AG09319 (cell line): ENCODE results near the gene POR.

Experiments used
- DNase-seq: peaks from one replicate; pipeline ENCODE4 v3.0.0-alpha.2; 2010; ENCODE audit warnings: low read depth; ENCODE audit errors: extremely low read depth
- CTCF ChIP-seq: IDR thresholded peaks from 2 replicates; pipeline ENCODE4 v1.5.1; 2011; ENCODE audit warnings: low read depth, mild to moderate bottlenecking, inconsistent platforms, low read length, moderate library complexity

Gene POR

GRCh38 chr7:75983471-75984129 is 68.6 kb downstream of the POR start:
- no peak for TF ChIP-seq CTCF
- DNase-seq = no peak

- DNase-seq = no peak
- TF ChIP-seq CTCF = no peak
Measured at GRCh38 chr7:75984130-75985008, 69.4 kb downstream of the POR start.

DNA sequence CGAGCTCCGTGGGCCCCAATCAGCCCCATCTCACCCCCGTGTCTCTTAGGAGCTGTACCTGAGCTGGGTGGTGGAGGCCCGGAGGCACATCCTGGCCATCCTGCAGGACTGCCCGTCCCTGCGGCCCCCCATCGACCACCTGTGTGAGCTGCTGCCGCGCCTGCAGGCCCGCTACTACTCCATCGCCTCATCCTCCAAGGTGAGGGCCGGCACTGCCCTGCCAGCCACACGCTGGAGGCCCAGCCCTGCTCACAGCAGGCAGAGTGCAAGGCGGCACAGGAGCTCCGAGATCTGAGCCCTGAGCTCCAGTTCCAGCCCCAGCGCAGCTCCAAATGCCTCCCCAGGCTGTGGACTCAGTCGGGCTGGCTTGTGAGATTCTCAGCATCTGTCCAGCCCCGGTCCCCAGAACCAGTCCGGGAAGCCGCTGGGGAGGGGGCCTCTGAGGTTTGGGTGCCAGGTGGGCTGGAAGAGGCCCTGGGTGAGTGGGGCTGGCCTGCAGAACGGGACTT is 70.1 kb downstream of the POR start:
- no peak for TF ChIP-seq CTCF
- DNase-seq = no peak

GRCh38 chr7:75985518-75986146 is 70.7 kb downstream of the POR start:
- no peak for DNase-seq
- TF ChIP-seq CTCF = no peak

DNA sequence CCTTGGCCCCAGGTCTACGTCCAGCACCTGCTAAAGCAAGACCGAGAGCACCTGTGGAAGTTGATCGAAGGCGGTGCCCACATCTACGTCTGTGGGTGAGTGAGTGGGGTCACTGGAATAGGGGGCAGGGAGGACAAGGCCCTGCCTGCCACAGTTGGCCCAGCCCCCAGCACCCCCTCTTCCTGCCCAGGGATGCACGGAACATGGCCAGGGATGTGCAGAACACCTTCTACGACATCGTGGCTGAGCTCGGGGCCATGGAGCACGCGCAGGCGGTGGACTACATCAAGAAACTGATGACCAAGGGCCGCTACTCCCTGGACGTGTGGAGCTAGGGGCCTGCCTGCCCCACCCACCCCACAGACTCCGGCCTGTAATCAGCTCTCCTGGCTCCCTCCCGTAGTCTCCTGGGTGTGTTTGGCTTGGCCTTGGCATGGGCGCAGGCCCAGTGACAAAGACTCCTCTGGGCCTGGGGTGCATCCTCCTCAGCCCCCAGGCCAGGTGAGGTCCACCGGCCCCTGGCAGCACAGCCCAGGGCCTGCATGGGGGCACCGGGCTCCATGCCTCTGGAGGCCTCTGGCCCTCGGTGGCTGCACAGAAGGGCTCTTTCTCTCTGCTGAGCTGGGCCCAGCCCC is 71.3 kb downstream of the POR start:
- TF ChIP-seq CTCF = no peak
- no peak for DNase-seq

DNA sequence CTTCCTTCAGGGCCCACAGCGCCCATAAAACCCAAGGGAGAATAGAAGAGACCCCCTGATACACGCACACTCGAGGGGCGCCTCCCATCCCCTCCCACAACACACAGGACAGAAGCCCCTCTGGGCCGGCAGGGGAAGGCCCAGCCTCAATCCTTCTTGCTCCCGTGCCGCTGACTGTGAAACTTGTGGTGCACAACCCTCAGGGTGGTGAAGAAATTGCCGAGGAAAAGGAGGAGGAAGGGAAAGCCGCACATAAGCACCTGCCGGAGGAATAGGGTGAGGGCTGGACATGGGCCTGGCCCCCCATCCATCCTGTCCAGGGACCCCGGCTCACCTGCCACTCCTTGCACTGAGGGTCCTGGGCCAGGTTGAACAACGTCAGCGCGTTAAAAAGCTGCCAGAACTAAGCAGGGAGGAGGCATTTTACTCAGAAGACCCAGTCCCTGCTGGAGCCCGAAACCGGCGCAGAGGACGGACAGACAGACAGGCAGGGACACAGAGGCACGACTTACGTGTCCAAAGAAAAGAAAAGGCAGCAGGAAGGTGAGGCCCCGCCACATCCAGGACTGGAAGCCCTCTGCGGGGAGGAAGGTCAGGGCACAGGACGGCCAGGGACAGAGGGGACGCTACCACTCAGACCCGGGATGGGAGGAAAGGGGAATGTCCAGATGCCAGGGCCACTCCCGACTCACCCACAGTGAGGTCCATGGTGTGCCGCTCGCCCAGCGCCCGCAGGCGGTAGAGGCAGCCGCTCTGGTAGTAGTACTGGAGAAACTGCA is 72.3 kb downstream of the POR start:
- DNase-seq = no peak
- TF ChIP-seq CTCF = no peak
